Glomerular visceral epithelial cell (primary cell): ENCODE data around the gene TNFRSF18.
A peak's percentile ranks its signal among the peaks of the same experiment; 100 is the strongest.

Source experiments
- DNase-seq: peaks from one replicate; pipeline ENCODE4 v3.0.0-alpha.2; 2016; ENCODE audit errors: extremely low spot score

The TNFRSF18 gene

GRCh38 chr1:1240822-1241587 lies 34.6 kb upstream of the TNFRSF18 start:
- DNase-seq: no peak

- DNase-seq: no peak
These were observed 33.9 kb upstream of the TNFRSF18 start for GRCh38 chr1:1240348-1240732.

GRCh38 chr1:1239614-1240347 lies 33.4 kb upstream of the TNFRSF18 start:
- DNase-seq: no peak

GRCh38 chr1:1239227-1239613 lies 32.8 kb upstream of the TNFRSF18 start:
- no peak for DNase-seq

- DNase-seq: no peak
These were observed 32.3 kb upstream of the TNFRSF18 start for GRCh38 chr1:1238702-1239178.

- no peak for DNase-seq
These were observed 31.7 kb upstream of the TNFRSF18 start for GRCh38 chr1:1237874-1238701.

GRCh38 chr1:1236945-1237873 lies 30.8 kb upstream of the TNFRSF18 start:
- DNase-seq: no peak

GRCh38 chr1:1236176-1236763 lies 29.9 kb upstream of the TNFRSF18 start:
- no peak for DNase-seq

GRCh38 chr1:1235016-1235744 lies 28.8 kb upstream of the TNFRSF18 start:
- no peak for DNase-seq

GRCh38 chr1:1234180-1234808 lies 27.9 kb upstream of the TNFRSF18 start:
- DNase-seq: no peak

- DNase-seq: no peak
These were observed 27.1 kb upstream of the TNFRSF18 start for GRCh38 chr1:1233567-1233892.

- no peak for DNase-seq
These were observed 26.6 kb upstream of the TNFRSF18 start for GRCh38 chr1:1232796-1233566.

GRCh38 chr1:1232208-1232795 lies 25.9 kb upstream of the TNFRSF18 start, which contains the start of gene B3GALT6:
TSS of gene B3GALT6 (plus strand) at chr1:1232237. CDS start at chr1:1232279, 42 bp downstream.
- no peak for DNase-seq

GRCh38 chr1:1231400-1232207 lies 25.2 kb upstream of the TNFRSF18 start, which contains the start of gene SDF4:
TSS of gene SDF4 (minus strand) at chr1:1232001. CDS start at chr1:1228772, 3,229 bp downstream.
- DNase-seq: peak; percentile 97

- DNase-seq: peak; percentile 72
These were observed 24.4 kb upstream of the TNFRSF18 start for GRCh38 chr1:1230656-1231399.

GRCh38 chr1:1229770-1230169 lies 23.4 kb upstream of the TNFRSF18 start:
- no peak for DNase-seq
